Hepatocyte (in vitro differentiated cells): ENCODE results near the gene FIZ1.

ENCODE experiments used
- EZH2phosphoT487 ChIP-seq: fragments of 200-600 bp; sonication (generic); IDR thresholded peaks from one replicate; pipeline ENCODE4 v1.6.1; 2018; ENCODE audit warnings: antibody characterized with exemption, mild to moderate bottlenecking, low read depth, moderate library complexity; ENCODE audit not compliant: unreplicated experiment, severe bottlenecking
- TF ChIP-seq, protein P1 (sequence below): fragments of 200-600 bp; sonication (generic); IDR thresholded peaks from 2 replicates; pipeline ENCODE4 v1.5.1; 2016; ENCODE audit warnings: antibody characterized with exemption, mild to moderate bottlenecking; ENCODE audit not compliant: poor library complexity

GRCh38 chr19:55552206-55552605, 47.1 kb downstream of the FIZ1 start:
- TF ChIP-seq, protein P1, sequence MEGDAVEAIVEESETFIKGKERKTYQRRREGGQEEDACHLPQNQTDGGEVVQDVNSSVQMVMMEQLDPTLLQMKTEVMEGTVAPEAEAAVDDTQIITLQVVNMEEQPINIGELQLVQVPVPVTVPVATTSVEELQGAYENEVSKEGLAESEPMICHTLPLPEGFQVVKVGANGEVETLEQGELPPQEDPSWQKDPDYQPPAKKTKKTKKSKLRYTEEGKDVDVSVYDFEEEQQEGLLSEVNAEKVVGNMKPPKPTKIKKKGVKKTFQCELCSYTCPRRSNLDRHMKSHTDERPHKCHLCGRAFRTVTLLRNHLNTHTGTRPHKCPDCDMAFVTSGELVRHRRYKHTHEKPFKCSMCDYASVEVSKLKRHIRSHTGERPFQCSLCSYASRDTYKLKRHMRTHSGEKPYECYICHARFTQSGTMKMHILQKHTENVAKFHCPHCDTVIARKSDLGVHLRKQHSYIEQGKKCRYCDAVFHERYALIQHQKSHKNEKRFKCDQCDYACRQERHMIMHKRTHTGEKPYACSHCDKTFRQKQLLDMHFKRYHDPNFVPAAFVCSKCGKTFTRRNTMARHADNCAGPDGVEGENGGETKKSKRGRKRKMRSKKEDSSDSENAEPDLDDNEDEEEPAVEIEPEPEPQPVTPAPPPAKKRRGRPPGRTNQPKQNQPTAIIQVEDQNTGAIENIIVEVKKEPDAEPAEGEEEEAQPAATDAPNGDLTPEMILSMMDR: no peak
- no peak for TF ChIP-seq EZH2phosphoT487
